ENCODE data around the gene RASGRF1. TPM values are rescaled to one million over a fixed set of nuclear protein-coding genes. Genes with fewer than 3 reads are reported as not detected.

The RASGRF1 gene
- polyA plus RNA-seq, 3 donors = 0.11 TPM; not detected in 2

- Histone ChIP-seq H3K36me3 (replicated peaks in 1 of 2; ENCODE audit: control insufficient read depth in 1 of 2, insufficient read depth in 2 of 2, low read length in 2 of 2) (no peaks in the 10 kb centered on the region), H3K79me2 (ENCODE audit: insufficient read depth, low read length) (no peaks in the 10 kb centered on the region), H3K9ac (ENCODE audit: insufficient read depth, low read length, poor library complexity, severe bottlenecking) (no peak overlapping the region), H4K20me1 (ENCODE audit: insufficient read depth, low read length) (no peaks in the 10 kb centered on the region), H3K4me2 (replicated peaks; ENCODE audit: extremely low read depth, low read length, poor library complexity, severe bottlenecking) (no peak overlapping the region), H3K4me1 (ENCODE audit: control insufficient read depth in 1 of 2, insufficient read depth in 2 of 2, low read length in 2 of 2) (peaks cover 0 to 7% of the 10 kb centered on the region in 2 donors), H2AFZ (ENCODE audit: insufficient read depth, low read depth, low read length, poor library complexity, severe bottlenecking) (no peak overlapping the region), H3K27ac (ENCODE audit: low read depth in 1 of 2, low read length in 2 of 2) (no peak overlapping the region), H3K9me3 (replicated peaks in 1 of 2; ENCODE audit: control insufficient read depth in 1 of 2, insufficient read depth in 1 of 2, low read length in 2 of 2) (no peaks in the 10 kb centered on the region), H3K4me3 (replicated peaks in 1 of 3; ENCODE audit: low read depth in 2 of 3, low read length in 3 of 3) (no peak overlapping the region), H3K27me3 (ENCODE audit: control insufficient read depth in 2 of 2, insufficient read depth in 2 of 2, low read length in 2 of 2) (no peaks in the 10 kb centered on the region)
- Mint-ChIP-seq H3K27ac (no peak overlapping the region), H3K4me1 (peaks cover 3% of the 10 kb centered on the region), H3K9me3 (peaks cover 0 to 10% (median 3%) of the 10 kb centered on the region in 7 donors), H3K4me3 (no peak overlapping the region), H3K27me3 (ENCODE audit: low read depth in 3 of 3) (peaks cover 0 to 7% (median 0%) of the 10 kb centered on the region in 3 donors), H3K36me3 (no peaks in the 10 kb centered on the region)
- DNase-seq = no peak
- intact Hi-C loops (cut with micrococcal nuclease) = no loop called here
- 100% methylated on average over 1 of the region's 1 CpG for WGBS (ENCODE audit: insufficient coverage)
- TF ChIP-seq, protein P1, sequence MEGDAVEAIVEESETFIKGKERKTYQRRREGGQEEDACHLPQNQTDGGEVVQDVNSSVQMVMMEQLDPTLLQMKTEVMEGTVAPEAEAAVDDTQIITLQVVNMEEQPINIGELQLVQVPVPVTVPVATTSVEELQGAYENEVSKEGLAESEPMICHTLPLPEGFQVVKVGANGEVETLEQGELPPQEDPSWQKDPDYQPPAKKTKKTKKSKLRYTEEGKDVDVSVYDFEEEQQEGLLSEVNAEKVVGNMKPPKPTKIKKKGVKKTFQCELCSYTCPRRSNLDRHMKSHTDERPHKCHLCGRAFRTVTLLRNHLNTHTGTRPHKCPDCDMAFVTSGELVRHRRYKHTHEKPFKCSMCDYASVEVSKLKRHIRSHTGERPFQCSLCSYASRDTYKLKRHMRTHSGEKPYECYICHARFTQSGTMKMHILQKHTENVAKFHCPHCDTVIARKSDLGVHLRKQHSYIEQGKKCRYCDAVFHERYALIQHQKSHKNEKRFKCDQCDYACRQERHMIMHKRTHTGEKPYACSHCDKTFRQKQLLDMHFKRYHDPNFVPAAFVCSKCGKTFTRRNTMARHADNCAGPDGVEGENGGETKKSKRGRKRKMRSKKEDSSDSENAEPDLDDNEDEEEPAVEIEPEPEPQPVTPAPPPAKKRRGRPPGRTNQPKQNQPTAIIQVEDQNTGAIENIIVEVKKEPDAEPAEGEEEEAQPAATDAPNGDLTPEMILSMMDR (IDR thresholded peaks at IDR 0.05) = no peak
Measured at GRCh38 chr15:79023918-79024317, 66.7 kb downstream of the RASGRF1 start.

GRCh38 chr15:79023546-79023890 lies 67.1 kb downstream of the RASGRF1 start:
- no peak overlapping the region for H3K4me3 Mint-ChIP-seq
- H3K79me2 ChIP-seq (ENCODE audit: insufficient read depth, low read length) = no peaks in the 10 kb centered on the region
- H3K9me3 Mint-ChIP-seq = peaks cover 0 to 10% (median 3%) of the 10 kb centered on the region in 7 donors
- H3K9ac ChIP-seq (ENCODE audit: insufficient read depth, low read length, poor library complexity, severe bottlenecking) = no peak overlapping the region
- intact Hi-C loops (cut with micrococcal nuclease) = no loop called here
- peaks cover 3% of the 10 kb centered on the region for H3K4me1 Mint-ChIP-seq
- no peaks in the 10 kb centered on the region for H3K36me3 ChIP-seq (replicated peaks in 1 of 2; ENCODE audit: control insufficient read depth in 1 of 2, insufficient read depth in 2 of 2, low read length in 2 of 2)
- no peak overlapping the region for H3K4me3 ChIP-seq (replicated peaks in 1 of 3; ENCODE audit: low read depth in 2 of 3, low read length in 3 of 3)
- H3K27me3 ChIP-seq (ENCODE audit: control insufficient read depth in 2 of 2, insufficient read depth in 2 of 2, low read length in 2 of 2) = no peaks in the 10 kb centered on the region
- H3K27me3 Mint-ChIP-seq (ENCODE audit: low read depth in 3 of 3) = peaks cover 0 to 7% (median 0%) of the 10 kb centered on the region in 3 donors
- no peak for DNase-seq
- no peaks in the 10 kb centered on the region for H3K36me3 Mint-ChIP-seq
- H3K27ac ChIP-seq (ENCODE audit: low read depth in 1 of 2, low read length in 2 of 2) = no peak overlapping the region
- H4K20me1 ChIP-seq (ENCODE audit: insufficient read depth, low read length) = no peaks in the 10 kb centered on the region
- no peak overlapping the region for H2AFZ ChIP-seq (ENCODE audit: insufficient read depth, low read depth, low read length, poor library complexity, severe bottlenecking)
- no peaks in the 10 kb centered on the region for H3K9me3 ChIP-seq (replicated peaks in 1 of 2; ENCODE audit: control insufficient read depth in 1 of 2, insufficient read depth in 1 of 2, low read length in 2 of 2)
- H3K4me2 ChIP-seq (replicated peaks; ENCODE audit: extremely low read depth, low read length, poor library complexity, severe bottlenecking) = no peak overlapping the region
- peaks cover 0 to 7% of the 10 kb centered on the region in 2 donors for H3K4me1 ChIP-seq (ENCODE audit: control insufficient read depth in 1 of 2, insufficient read depth in 2 of 2, low read length in 2 of 2)
- H3K27ac Mint-ChIP-seq = no peak overlapping the region
- TF ChIP-seq, protein P1 (IDR thresholded peaks at IDR 0.05) = no peak
- 100% methylated on average over 1 of the region's 2 CpGs for WGBS (ENCODE audit: insufficient coverage)
